SK-N-MC (cell line): ENCODE data around the gene MRAP.

ENCODE experiments used
- DNase-seq: peaks from one replicate; pipeline ENCODE4 v3.0.0-alpha.2; 2011; ENCODE audit warnings: low read depth, low spot score
- H3K27ac ChIP-seq: fragments of 200-600 bp; sonication (generic); 2 replicates; pipeline ENCODE4 v1.5.1; 2016; ENCODE audit warnings: mixed run types
- H3K36me3 ChIP-seq: fragments of 200-600 bp; sonication (generic); 2 replicates; pipeline ENCODE4 v1.6.1; 2017; ENCODE audit warnings: antibody characterized with exemption, low read length, mixed read lengths; ENCODE audit not compliant: insufficient read depth
- H3K4me3 ChIP-seq: fragments of 200-600 bp; sonication (generic); 2 replicates; pipeline ENCODE4 v1.5.1; 2016
- H3K9ac ChIP-seq: fragments of 200-600 bp; sonication (generic); 2 replicates; pipeline ENCODE4 v1.8.0; 2017; ENCODE audit warnings: mixed run types, mixed read lengths; ENCODE audit not compliant: insufficient read length
- H3K9me3 ChIP-seq: fragments of 200-600 bp; sonication (generic); 2 replicates; pipeline ENCODE4 v1.6.1; 2017; ENCODE audit warnings: low read depth, mild to moderate bottlenecking, antibody characterized with exemption, low read length, moderate library complexity, mixed read lengths
- EZH2 ChIP-seq: fragments of 200-600 bp; sonication (generic); IDR thresholded peaks from one replicate; pipeline ENCODE4 v1.6.1; 2017; ENCODE audit warnings: antibody characterized with exemption
- FOXP2 ChIP-seq: optimal IDR thresholded peaks from 2 replicates; pipeline ENCODE3; 2011; ENCODE audit warnings: mild to moderate bottlenecking, moderate library complexity; ENCODE audit not compliant: insufficient read depth; ENCODE audit errors: extremely low read length, control extremely low read depth
- POLR2AphosphoS5 ChIP-seq: IDR thresholded peaks from 2 replicates; pipeline ENCODE4 v1.6.1; 2012; ENCODE audit warnings: mild to moderate bottlenecking, low read depth, low read length, borderline replicate concordance

Gene MRAP

GRCh38 chr21:32352526-32352925 lies 53.9 kb downstream of the MRAP start:
- Histone ChIP-seq H3K9me3 (no peaks in the 10 kb centered on the region), H3K27ac (no peak overlapping the region), H3K9ac (no peak overlapping the region), H3K36me3 (peaks cover 99% of the 10 kb centered on the region), H3K4me3 (no peak overlapping the region)
- TF ChIP-seq FOXP2 (no peak), POLR2AphosphoS5 (no peak), EZH2 (no peak)
- DNase-seq: no peak

GRCh38 chr21:32353002-32353711 lies 54.5 kb downstream of the MRAP start:
- Histone ChIP-seq H3K36me3 (peaks cover 98% of the 10 kb centered on the region), H3K9ac (no peak overlapping the region), H3K27ac (no peak overlapping the region), H3K9me3 (no peaks in the 10 kb centered on the region), H3K4me3 (no peak overlapping the region)
- TF ChIP-seq POLR2AphosphoS5 (no peak), FOXP2 (no peak), EZH2 (no peak)
- DNase-seq: no peak

- DNase-seq: no peak
- Histone ChIP-seq H3K9ac (no peak overlapping the region), H3K9me3 (no peaks in the 10 kb centered on the region), H3K27ac (no peak overlapping the region), H3K36me3 (peaks cover 97% of the 10 kb centered on the region), H3K4me3 (no peak overlapping the region)
- TF ChIP-seq FOXP2 (no peak), POLR2AphosphoS5 (no peak), EZH2 (no peak)
Observed at GRCh38 chr21:32356874-32357395, 58.3 kb downstream of the MRAP start.

GRCh38 chr21:32359719-32360260 lies 61.1 kb downstream of the MRAP start:
- no peak overlapping the region for H3K4me3 ChIP-seq
- no peak for DNase-seq
- no peaks in the 10 kb centered on the region for H3K9me3 ChIP-seq
- no peak overlapping the region for H3K27ac ChIP-seq
- TF ChIP-seq FOXP2: no peak
- TF ChIP-seq POLR2AphosphoS5: no peak
- no peak for TF ChIP-seq EZH2
- no peak overlapping the region for H3K9ac ChIP-seq
- H3K36me3 ChIP-seq: peaks cover 91% of the 10 kb centered on the region

- Histone ChIP-seq H3K9ac (no peak overlapping the region), H3K27ac (no peak overlapping the region), H3K36me3 (peaks cover 88% of the 10 kb centered on the region), H3K9me3 (no peaks in the 10 kb centered on the region), H3K4me3 (no peak overlapping the region)
- DNase-seq: no peak
- TF ChIP-seq POLR2AphosphoS5 (no peak), EZH2 (no peak), FOXP2 (no peak)
Observed at GRCh38 chr21:32360401-32360975, 61.8 kb downstream of the MRAP start.
